ENCODE measurements around the gene GRK7. TPM values are rescaled to one million over a fixed set of nuclear protein-coding genes. Genes with fewer than 3 reads are reported as not detected.
"Not testable (repeated sequence)": the region's sequence is repeated elsewhere in the genome, so short reads cannot be mapped to it uniquely, and the experiment has no call there.

GRK7 gene
- total RNA-seq, 1 experiment from 2014 or later: not detected

- Histone ChIP-seq H4K20me1 (ENCODE audit: insufficient read depth, low read depth, low read length) (no peaks in the 10 kb centered on the region), H2AFZ (ENCODE audit: low read length) (no peak overlapping the region), H3K27ac (ENCODE audit: low read length) (no peak overlapping the region), H3K4me1 (ENCODE audit: low read length) (no peaks in the 10 kb centered on the region), H3K4me3 (ENCODE audit: low read length) (no peak overlapping the region), H3K79me2 (ENCODE audit: low read length) (no peaks in the 10 kb centered on the region), H3K36me3 (ENCODE audit: insufficient read depth, low read length) (no peaks in the 10 kb centered on the region), H3K4me2 (ENCODE audit: low read depth, low read length, poor library complexity, severe bottlenecking) (no peak overlapping the region), H3K9me3 (ENCODE audit: low read length) (no peaks in the 10 kb centered on the region), H3K9me2 (replicated peaks; ENCODE audit: insufficient read depth, low read length) (no peaks in the 10 kb centered on the region), H3K27me3 (ENCODE audit: low read length) (no peaks in the 10 kb centered on the region), H3K9ac (ENCODE audit: low read length) (no peak overlapping the region)
- DNase-seq: no peak
These were observed 34.7 kb downstream of the GRK7 start for GRCh38 chr3:141797819-141798447.

GRCh38 chr3:141798448-141798845 is 35.2 kb downstream of the GRK7 start:
- Histone ChIP-seq H3K4me3 (ENCODE audit: low read length) (no peak overlapping the region), H3K4me1 (ENCODE audit: low read length) (no peaks in the 10 kb centered on the region), H3K27ac (ENCODE audit: low read length) (no peak overlapping the region)

GRCh38 chr3:141802316-141803077 is 39.3 kb downstream of the GRK7 start:
- Histone ChIP-seq H3K9me3 (ENCODE audit: low read length) (no peaks in the 10 kb centered on the region), H4K20me1 (ENCODE audit: insufficient read depth, low read depth, low read length) (no peaks in the 10 kb centered on the region), H3K27ac (ENCODE audit: low read length) (no peak overlapping the region), H3K4me3 (ENCODE audit: low read length) (no peak overlapping the region), H3K79me2 (ENCODE audit: low read length) (no peaks in the 10 kb centered on the region), H2AFZ (ENCODE audit: low read length) (no peak overlapping the region), H3K36me3 (ENCODE audit: insufficient read depth, low read length) (no peaks in the 10 kb centered on the region), H3K27me3 (ENCODE audit: low read length) (no peaks in the 10 kb centered on the region), H3K4me2 (ENCODE audit: low read depth, low read length, poor library complexity, severe bottlenecking) (no peak overlapping the region), H3K4me1 (ENCODE audit: low read length) (no peaks in the 10 kb centered on the region), H3K9ac (ENCODE audit: low read length) (no peak overlapping the region), H3K9me2 (replicated peaks; ENCODE audit: insufficient read depth, low read length) (no peaks in the 10 kb centered on the region)
- DNase-seq: peak; percentile 24

More at GRCh38 chr3:141798448-141798845, 35.2 kb downstream of the GRK7 start:
- Histone ChIP-seq H4K20me1 (ENCODE audit: insufficient read depth, low read depth, low read length) (no peaks in the 10 kb centered on the region), H2AFZ (ENCODE audit: low read length) (no peak overlapping the region), H3K36me3 (ENCODE audit: insufficient read depth, low read length) (no peaks in the 10 kb centered on the region), H3K79me2 (ENCODE audit: low read length) (no peaks in the 10 kb centered on the region), H3K9ac (ENCODE audit: low read length) (no peak overlapping the region), H3K9me3 (ENCODE audit: low read length) (no peaks in the 10 kb centered on the region), H3K4me2 (ENCODE audit: low read depth, low read length, poor library complexity, severe bottlenecking) (no peak overlapping the region), H3K27me3 (ENCODE audit: low read length) (no peaks in the 10 kb centered on the region), H3K9me2 (replicated peaks; ENCODE audit: insufficient read depth, low read length) (no peaks in the 10 kb centered on the region)
- no peak for DNase-seq

GRCh38 chr3:141803538-141803937 is 40.3 kb downstream of the GRK7 start:
- H2AFZ ChIP-seq (ENCODE audit: low read length); H3K79me2 ChIP-seq (ENCODE audit: low read length); H4K20me1 ChIP-seq (ENCODE audit: insufficient read depth, low read depth, low read length); H3K9me3 ChIP-seq (ENCODE audit: low read length); H3K9ac ChIP-seq (ENCODE audit: low read length); H3K4me3 ChIP-seq (ENCODE audit: low read length); H3K36me3 ChIP-seq (ENCODE audit: insufficient read depth, low read length); H3K4me2 ChIP-seq (ENCODE audit: low read depth, low read length, poor library complexity, severe bottlenecking); H3K9me2 ChIP-seq (replicated peaks; ENCODE audit: insufficient read depth, low read length); H3K4me1 ChIP-seq (ENCODE audit: low read length); H3K27ac ChIP-seq (ENCODE audit: low read length); H3K27me3 ChIP-seq (ENCODE audit: low read length): not testable (repeated sequence)
- DNase-seq: peak; percentile 26

- no peaks in the 10 kb centered on the region for H3K27me3 ChIP-seq (ENCODE audit: low read length)
- H3K4me2 ChIP-seq (ENCODE audit: low read depth, low read length, poor library complexity, severe bottlenecking): no peak overlapping the region
- peak; percentile 2 for DNase-seq
- no peaks in the 10 kb centered on the region for H3K36me3 ChIP-seq (ENCODE audit: insufficient read depth, low read length)
- no peaks in the 10 kb centered on the region for H3K9me3 ChIP-seq (ENCODE audit: low read length)
- H3K4me3 ChIP-seq (ENCODE audit: low read length): no peak overlapping the region
- no peaks in the 10 kb centered on the region for H3K9me2 ChIP-seq (replicated peaks; ENCODE audit: insufficient read depth, low read length)
- no peak overlapping the region for H2AFZ ChIP-seq (ENCODE audit: low read length)
- H3K4me1 ChIP-seq (ENCODE audit: low read length): no peaks in the 10 kb centered on the region
- no peak overlapping the region for H3K9ac ChIP-seq (ENCODE audit: low read length)
- no peaks in the 10 kb centered on the region for H3K79me2 ChIP-seq (ENCODE audit: low read length)
- no peak overlapping the region for H3K27ac ChIP-seq (ENCODE audit: low read length)
- no peaks in the 10 kb centered on the region for H4K20me1 ChIP-seq (ENCODE audit: insufficient read depth, low read depth, low read length)
These were observed 41.2 kb downstream of the GRK7 start for GRCh38 chr3:141804447-141804777.

GRCh38 chr3:141804778-141805639 is 41.8 kb downstream of the GRK7 start:
- H3K4me2 ChIP-seq (ENCODE audit: low read depth, low read length, poor library complexity, severe bottlenecking): no peak overlapping the region
- no peaks in the 10 kb centered on the region for H3K4me1 ChIP-seq (ENCODE audit: low read length)
- no peak overlapping the region for H2AFZ ChIP-seq (ENCODE audit: low read length)
- H3K36me3 ChIP-seq (ENCODE audit: insufficient read depth, low read length): no peaks in the 10 kb centered on the region
- H3K27me3 ChIP-seq (ENCODE audit: low read length): no peaks in the 10 kb centered on the region
- no peaks in the 10 kb centered on the region for H3K79me2 ChIP-seq (ENCODE audit: low read length)
- peak; percentile 23 for DNase-seq
- H4K20me1 ChIP-seq (ENCODE audit: insufficient read depth, low read depth, low read length): no peaks in the 10 kb centered on the region
- no peaks in the 10 kb centered on the region for H3K9me2 ChIP-seq (replicated peaks; ENCODE audit: insufficient read depth, low read length)
- no peak overlapping the region for H3K27ac ChIP-seq (ENCODE audit: low read length)
- H3K9me3 ChIP-seq (ENCODE audit: low read length): no peaks in the 10 kb centered on the region
- no peak overlapping the region for H3K9ac ChIP-seq (ENCODE audit: low read length)
- no peak overlapping the region for H3K4me3 ChIP-seq (ENCODE audit: low read length)

GRCh38 chr3:141807277-141808033 is 44.2 kb downstream of the GRK7 start:
- no peak overlapping the region for H3K4me2 ChIP-seq (ENCODE audit: low read depth, low read length, poor library complexity, severe bottlenecking)
- H3K9ac ChIP-seq (ENCODE audit: low read length): no peak overlapping the region
- no peaks in the 10 kb centered on the region for H3K9me2 ChIP-seq (replicated peaks; ENCODE audit: insufficient read depth, low read length)
- no peaks in the 10 kb centered on the region for H3K79me2 ChIP-seq (ENCODE audit: low read length)
- H3K36me3 ChIP-seq (ENCODE audit: insufficient read depth, low read length): no peaks in the 10 kb centered on the region
- no peaks in the 10 kb centered on the region for H3K27me3 ChIP-seq (ENCODE audit: low read length)
- peak; percentile 35 for DNase-seq
- no peak overlapping the region for H2AFZ ChIP-seq (ENCODE audit: low read length)
- H3K4me1 ChIP-seq (ENCODE audit: low read length): no peaks in the 10 kb centered on the region
- no peak overlapping the region for H3K27ac ChIP-seq (ENCODE audit: low read length)
- H3K4me3 ChIP-seq (ENCODE audit: low read length): no peak overlapping the region
- H4K20me1 ChIP-seq (ENCODE audit: insufficient read depth, low read depth, low read length): no peaks in the 10 kb centered on the region
- no peaks in the 10 kb centered on the region for H3K9me3 ChIP-seq (ENCODE audit: low read length)

GRCh38 chr3:141808586-141808985 is 45.4 kb downstream of the GRK7 start:
- no peaks in the 10 kb centered on the region for H3K36me3 ChIP-seq (ENCODE audit: insufficient read depth, low read length)
- no peak overlapping the region for H2AFZ ChIP-seq (ENCODE audit: low read length)
- H4K20me1 ChIP-seq (ENCODE audit: insufficient read depth, low read depth, low read length): no peaks in the 10 kb centered on the region
- no peaks in the 10 kb centered on the region for H3K27me3 ChIP-seq (ENCODE audit: low read length)
- no peak overlapping the region for H3K4me3 ChIP-seq (ENCODE audit: low read length)
- no peak for DNase-seq
- H3K79me2 ChIP-seq (ENCODE audit: low read length): no peaks in the 10 kb centered on the region
- no peak overlapping the region for H3K4me2 ChIP-seq (ENCODE audit: low read depth, low read length, poor library complexity, severe bottlenecking)
- H3K9me3 ChIP-seq (ENCODE audit: low read length): no peaks in the 10 kb centered on the region
- no peaks in the 10 kb centered on the region for H3K4me1 ChIP-seq (ENCODE audit: low read length)
- no peak overlapping the region for H3K27ac ChIP-seq (ENCODE audit: low read length)
- H3K9ac ChIP-seq (ENCODE audit: low read length): no peak overlapping the region
- H3K9me2 ChIP-seq (replicated peaks; ENCODE audit: insufficient read depth, low read length): no peaks in the 10 kb centered on the region
